K562 (cell line): ENCODE results near the gene YPEL3. TPM values are rescaled to one million over a fixed set of nuclear protein-coding genes. Genes with fewer than 3 reads are reported as not detected.
A peak's percentile ranks its signal among the peaks of the same experiment; 100 is the strongest.

Experiments
- CREBBP ChIP-seq: IDR thresholded peaks from one replicate; pipeline ENCODE4 v1.6.1; 2012; ENCODE audit warnings: low read depth, mild to moderate bottlenecking, control low read depth, inconsistent platforms, low read length
- GABPB2 ChIP-seq: fragments of 250-450 bp; sonication (Bioruptor Pico); conservative IDR thresholded peaks from 2 replicates; pipeline ENCODE4 v1.5.1; 2021; ENCODE audit warnings: mild to moderate bottlenecking
- HLTF ChIP-seq: fragments of 450-650 bp; IDR thresholded peaks from 2 replicates; pipeline ENCODE4 v1.6.1; 2016
- MEIS2 ChIP-seq: fragments of 450-650 bp; IDR thresholded peaks from 2 replicates; pipeline ENCODE4 v1.6.1; 2014; ENCODE audit warnings: mild to moderate bottlenecking; ENCODE audit not compliant: partially characterized antibody
- NEUROD1 ChIP-seq: fragments of 150-350 bp; IDR thresholded peaks from 2 replicates; pipeline ENCODE4 v1.6.1; 2014; ENCODE audit warnings: borderline replicate concordance, low read length, low read depth; ENCODE audit not compliant: partially characterized antibody
- NFRKB ChIP-seq: fragments of 450-650 bp; IDR thresholded peaks from 2 replicates; pipeline ENCODE4 v1.6.1; 2016; ENCODE audit warnings: low read depth
- NR3C1 ChIP-seq: sonication (generic); formaldehyde crosslinking; IDR thresholded peaks from 2 replicates; pipeline ENCODE4 v1.8.1; 2022; ENCODE audit warnings: missing genetic modification reagents
- PHF8 ChIP-seq: fragments of 200-600 bp; sonication (generic); IDR thresholded peaks from 2 replicates; pipeline ENCODE4 v1.6.1; 2012; ENCODE audit warnings: mixed run types, mild to moderate bottlenecking, inconsistent platforms, low read length, moderate library complexity, borderline replicate concordance
- PHTF2 ChIP-seq: fragments of 250-450 bp; sonication (Bioruptor Pico); IDR thresholded peaks from 2 replicates; pipeline ENCODE4 v1.5.0; 2021; ENCODE audit warnings: mild to moderate bottlenecking
- SREBF2 ChIP-seq: sonication (generic); formaldehyde crosslinking; IDR thresholded peaks from 2 replicates; pipeline ENCODE4 v1.4.0; 2020; ENCODE audit warnings: mild to moderate bottlenecking, missing genetic modification reagents
- STAT5A ChIP-seq: IDR thresholded peaks from 2 replicates; pipeline ENCODE4 v1.6.1; 2012; ENCODE audit warnings: low read length, inconsistent platforms, borderline replicate concordance
- ZBTB17 ChIP-seq: fragments of 450-650 bp; formaldehyde crosslinking; IDR thresholded peaks from 2 replicates; pipeline ENCODE4 v1.4.0; 2020; ENCODE audit warnings: mild to moderate bottlenecking
- ZBTB7A ChIP-seq: IDR thresholded peaks from 2 replicates; pipeline ENCODE4 v1.6.1; 2011; ENCODE audit warnings: low read depth, mild to moderate bottlenecking, low read length, moderate library complexity, borderline replicate concordance; ENCODE audit not compliant: control insufficient read depth
- ZNF23 ChIP-seq: fragments of 250-450 bp; sonication (Bioruptor Pico); IDR thresholded peaks from 2 replicates; pipeline ENCODE4 v1.4.0; 2020; ENCODE audit warnings: mild to moderate bottlenecking
- ZNF717 ChIP-seq: fragments of 250-450 bp; sonication (Bioruptor Pico); IDR thresholded peaks from 2 replicates; pipeline ENCODE4 v1.5.0; 2021
- polyA plus RNA-seq, 8 experiments: library from polyadenylated mRNA; depleted of rRNA in 4 of 8; stranded (reverse) in 5 of 8; unstranded in 3 of 8; fragments of >200 nt; fragmentation: Nextera tagmentation in 2 of 8; fragmentation: Illumina TruSeq in 1 of 8; extraction: Ambion mirVana in 2 of 8; extraction: Trizol in 1 of 8; gene quantifications; 2 replicates each; pipeline versions ENCODE4 v1.2.1 to v1.2.3, GENCODE V29; 2011 to 2014; ENCODE audit warnings: inconsistent platforms in 1 of 8, missing spikeins in 1 of 8
- total RNA-seq, 7 experiments: library from RNA; depleted of rRNA in 6 of 7; stranded (reverse); fragments of >200 nt in 6 of 7; fragmentation: Illumina TruSeq in 2 of 7; extraction: Trizol in 2 of 7; gene quantifications; 2 replicates each; pipeline versions ENCODE4 v1.2.1 to v1.2.3, GENCODE V29; 2011 to 2021; ENCODE audit warnings: low replicate concordance in 1 of 7
- TF ChIP-seq, protein P1 (sequence below): IDR thresholded peaks from 2 replicates; pipeline ENCODE4 v1.6.1; 2014; ENCODE audit warnings: antibody characterized with exemption
- TF ChIP-seq, protein P2 (sequence below): fragments of 150-350 bp; IDR thresholded peaks from 2 replicates; pipeline ENCODE4 v1.6.1; 2014; ENCODE audit warnings: low read depth, mild to moderate bottlenecking, low read length, borderline replicate concordance
- TF ChIP-seq, protein P3 (sequence below): sonication (generic); formaldehyde crosslinking; IDR thresholded peaks from 2 replicates; pipeline ENCODE4 v1.8.1; 2022; ENCODE audit warnings: missing genetic modification reagents
- TF ChIP-seq, protein P4 (sequence below): fragments of 450-650 bp; IDR thresholded peaks from 2 replicates; pipeline ENCODE4 v1.6.1; 2014; ENCODE audit warnings: low read depth, mild to moderate bottlenecking, moderate library complexity, borderline replicate concordance

YPEL3 gene
- total and polyA plus RNA-seq, 9 of the 15 experiments (the other 6 are each of a cell fraction or from before 2014, with no cell fraction given): 0.41 to 15.0 (median 2.9) TPM

DNA sequence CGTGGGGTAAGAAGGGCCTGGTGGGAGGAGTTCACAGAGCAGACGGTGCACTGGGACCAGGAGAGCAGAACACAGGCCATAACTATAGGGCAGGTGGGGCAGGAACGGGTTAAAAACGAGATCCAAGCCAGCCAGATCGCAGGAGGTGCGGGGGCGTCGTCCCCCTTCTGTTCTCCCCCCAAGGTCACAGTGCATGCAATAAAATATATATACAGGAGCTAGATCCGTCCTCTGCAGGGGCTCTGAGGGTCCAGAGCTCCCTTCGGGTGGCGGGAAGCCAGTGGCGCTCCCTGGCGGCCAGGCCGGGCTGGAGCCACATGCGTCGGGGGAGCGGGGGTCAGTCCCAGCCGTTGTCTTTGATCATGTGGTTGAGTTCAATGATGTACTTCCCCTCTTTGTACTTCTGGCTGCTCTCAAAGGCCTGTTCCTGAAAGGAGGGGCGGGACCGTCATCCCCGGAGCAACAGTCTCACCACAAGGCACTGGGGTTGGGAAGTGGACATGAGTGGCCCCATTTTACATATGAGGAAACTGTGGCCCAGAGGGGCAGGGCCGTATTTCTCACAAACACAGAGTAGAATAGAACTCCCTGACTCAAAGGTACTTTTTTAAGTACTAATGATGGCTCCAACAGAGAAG lies 3.5 kb downstream of the YPEL3 start (continued):
- TF ChIP-seq, protein P1, sequence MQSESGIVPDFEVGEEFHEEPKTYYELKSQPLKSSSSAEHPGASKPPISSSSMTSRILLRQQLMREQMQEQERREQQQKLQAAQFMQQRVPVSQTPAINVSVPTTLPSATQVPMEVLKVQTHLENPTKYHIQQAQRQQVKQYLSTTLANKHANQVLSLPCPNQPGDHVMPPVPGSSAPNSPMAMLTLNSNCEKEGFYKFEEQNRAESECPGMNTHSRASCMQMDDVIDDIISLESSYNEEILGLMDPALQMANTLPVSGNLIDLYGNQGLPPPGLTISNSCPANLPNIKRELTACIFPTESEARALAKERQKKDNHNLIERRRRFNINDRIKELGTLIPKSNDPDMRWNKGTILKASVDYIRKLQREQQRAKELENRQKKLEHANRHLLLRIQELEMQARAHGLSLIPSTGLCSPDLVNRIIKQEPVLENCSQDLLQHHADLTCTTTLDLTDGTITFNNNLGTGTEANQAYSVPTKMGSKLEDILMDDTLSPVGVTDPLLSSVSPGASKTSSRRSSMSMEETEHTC: peak; percentile 76
- no peak for TF ChIP-seq CREBBP
- peak; percentile 100 for TF ChIP-seq ZBTB7A
- TF ChIP-seq PHTF2 (CRISPR knock-in tag): peak; percentile 67; the same call in 1 of the 2 replicates
- TF ChIP-seq, protein P2, sequence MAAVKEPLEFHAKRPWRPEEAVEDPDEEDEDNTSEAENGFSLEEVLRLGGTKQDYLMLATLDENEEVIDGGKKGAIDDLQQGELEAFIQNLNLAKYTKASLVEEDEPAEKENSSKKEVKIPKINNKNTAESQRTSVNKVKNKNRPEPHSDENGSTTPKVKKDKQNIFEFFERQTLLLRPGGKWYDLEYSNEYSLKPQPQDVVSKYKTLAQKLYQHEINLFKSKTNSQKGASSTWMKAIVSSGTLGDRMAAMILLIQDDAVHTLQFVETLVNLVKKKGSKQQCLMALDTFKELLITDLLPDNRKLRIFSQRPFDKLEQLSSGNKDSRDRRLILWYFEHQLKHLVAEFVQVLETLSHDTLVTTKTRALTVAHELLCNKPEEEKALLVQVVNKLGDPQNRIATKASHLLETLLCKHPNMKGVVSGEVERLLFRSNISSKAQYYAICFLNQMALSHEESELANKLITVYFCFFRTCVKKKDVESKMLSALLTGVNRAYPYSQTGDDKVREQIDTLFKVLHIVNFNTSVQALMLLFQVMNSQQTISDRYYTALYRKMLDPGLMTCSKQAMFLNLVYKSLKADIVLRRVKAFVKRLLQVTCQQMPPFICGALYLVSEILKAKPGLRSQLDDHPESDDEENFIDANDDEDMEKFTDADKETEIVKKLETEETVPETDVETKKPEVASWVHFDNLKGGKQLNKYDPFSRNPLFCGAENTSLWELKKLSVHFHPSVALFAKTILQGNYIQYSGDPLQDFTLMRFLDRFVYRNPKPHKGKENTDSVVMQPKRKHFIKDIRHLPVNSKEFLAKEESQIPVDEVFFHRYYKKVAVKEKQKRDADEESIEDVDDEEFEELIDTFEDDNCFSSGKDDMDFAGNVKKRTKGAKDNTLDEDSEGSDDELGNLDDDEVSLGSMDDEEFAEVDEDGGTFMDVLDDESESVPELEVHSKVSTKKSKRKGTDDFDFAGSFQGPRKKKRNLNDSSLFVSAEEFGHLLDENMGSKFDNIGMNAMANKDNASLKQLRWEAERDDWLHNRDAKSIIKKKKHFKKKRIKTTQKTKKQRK: no peak
- peak; percentile 90 for TF ChIP-seq ZNF23
- TF ChIP-seq, protein P3, sequence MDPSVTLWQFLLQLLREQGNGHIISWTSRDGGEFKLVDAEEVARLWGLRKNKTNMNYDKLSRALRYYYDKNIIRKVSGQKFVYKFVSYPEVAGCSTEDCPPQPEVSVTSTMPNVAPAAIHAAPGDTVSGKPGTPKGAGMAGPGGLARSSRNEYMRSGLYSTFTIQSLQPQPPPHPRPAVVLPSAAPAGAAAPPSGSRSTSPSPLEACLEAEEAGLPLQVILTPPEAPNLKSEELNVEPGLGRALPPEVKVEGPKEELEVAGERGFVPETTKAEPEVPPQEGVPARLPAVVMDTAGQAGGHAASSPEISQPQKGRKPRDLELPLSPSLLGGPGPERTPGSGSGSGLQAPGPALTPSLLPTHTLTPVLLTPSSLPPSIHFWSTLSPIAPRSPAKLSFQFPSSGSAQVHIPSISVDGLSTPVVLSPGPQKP (CRISPR knock-in tag): no peak
- no peak for TF ChIP-seq STAT5A
- TF ChIP-seq SREBF2: 0 out of 2 replicates have a peak, but pooled peaks have one; percentile 51
- TF ChIP-seq PHF8: peak; percentile 32; the same call in 1 of the 2 replicates
- no peak for TF ChIP-seq NEUROD1
- peak; percentile 76; the same call in 1 of the 2 replicates for TF ChIP-seq NFRKB
- no peak for TF ChIP-seq ZNF717 (CRISPR knock-in tag)
- TF ChIP-seq, protein P4, sequence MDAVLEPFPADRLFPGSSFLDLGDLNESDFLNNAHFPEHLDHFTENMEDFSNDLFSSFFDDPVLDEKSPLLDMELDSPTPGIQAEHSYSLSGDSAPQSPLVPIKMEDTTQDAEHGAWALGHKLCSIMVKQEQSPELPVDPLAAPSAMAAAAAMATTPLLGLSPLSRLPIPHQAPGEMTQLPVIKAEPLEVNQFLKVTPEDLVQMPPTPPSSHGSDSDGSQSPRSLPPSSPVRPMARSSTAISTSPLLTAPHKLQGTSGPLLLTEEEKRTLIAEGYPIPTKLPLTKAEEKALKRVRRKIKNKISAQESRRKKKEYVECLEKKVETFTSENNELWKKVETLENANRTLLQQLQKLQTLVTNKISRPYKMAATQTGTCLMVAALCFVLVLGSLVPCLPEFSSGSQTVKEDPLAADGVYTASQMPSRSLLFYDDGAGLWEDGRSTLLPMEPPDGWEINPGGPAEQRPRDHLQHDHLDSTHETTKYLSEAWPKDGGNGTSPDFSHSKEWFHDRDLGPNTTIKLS: peak; percentile 23; the same call in 1 of the 2 replicates
- no peak for TF ChIP-seq HLTF
- TF ChIP-seq ZBTB17 (CRISPR knock-in tag): peak; percentile 80
- no peak for TF ChIP-seq NR3C1 (CRISPR knock-in tag)
- TF ChIP-seq MEIS2: peak; percentile 2
- TF ChIP-seq GABPB2 (CRISPR knock-in tag): 0 out of 2 replicates have a peak, but pooled peaks have one; percentile 67
